Hepatocyte (in vitro differentiated cells): Measurements from ENCODE around the gene CA11. TPM values are rescaled to one million over a fixed set of nuclear protein-coding genes. Genes with fewer than 3 reads are reported as not detected.

ENCODE experiments used
- DNase-seq: peaks from one replicate; pipeline ENCODE4 v3.0.0-alpha.2; 2016; ENCODE audit warnings: low spot score
- H2AFZ ChIP-seq: fragments of 200-600 bp; sonication (generic); 2 replicates; pipeline ENCODE4 v1.6.0; 2016; ENCODE audit warnings: antibody characterized with exemption, mild to moderate bottlenecking
- H3K27ac ChIP-seq: fragments of 200-600 bp; sonication (generic); 2 replicates; pipeline ENCODE4 v1.5.1; 2016; ENCODE audit warnings: mild to moderate bottlenecking
- H3K27me3 ChIP-seq: fragments of 200-600 bp; sonication (generic); 2 replicates; pipeline ENCODE4 v1.6.1; 2016
- H3K36me3 ChIP-seq: fragments of 200-600 bp; sonication (generic); replicated peaks from 2 replicates; pipeline ENCODE4 v1.5.1; 2016; ENCODE audit warnings: low read depth; ENCODE audit not compliant: insufficient read depth
- H3K4me1 ChIP-seq: fragments of 200-600 bp; sonication (generic); 2 replicates; pipeline ENCODE4 v1.5.1; 2016; ENCODE audit warnings: mild to moderate bottlenecking, moderate library complexity; ENCODE audit not compliant: insufficient read depth
- H3K4me2 ChIP-seq: fragments of 200-600 bp; sonication (generic); 2 replicates; pipeline ENCODE4 v1.6.0; 2016
- H3K4me3 ChIP-seq: fragments of 200-600 bp; sonication (generic); 2 replicates; pipeline ENCODE4 v1.5.1; 2016; ENCODE audit warnings: mild to moderate bottlenecking
- H3K79me2 ChIP-seq: fragments of 200-600 bp; sonication (generic); 2 replicates; pipeline ENCODE4 v1.6.0; 2017; ENCODE audit warnings: mild to moderate bottlenecking
- H3K9me2 ChIP-seq: fragments of 200-600 bp; sonication (generic); replicated peaks from 2 replicates; pipeline ENCODE4 v1.6.0; 2017; ENCODE audit warnings: mild to moderate bottlenecking; ENCODE audit not compliant: insufficient read depth
- H3K9me3 ChIP-seq: fragments of 200-600 bp; sonication (generic); 2 replicates; pipeline ENCODE4 v1.5.1; 2016; ENCODE audit warnings: low read depth, mild to moderate bottlenecking
- H4K20me1 ChIP-seq: fragments of 200-600 bp; sonication (generic); 2 replicates; pipeline ENCODE4 v1.6.0; 2016; ENCODE audit warnings: mild to moderate bottlenecking; ENCODE audit not compliant: insufficient read depth, poor library complexity, severe bottlenecking
- EZH2 ChIP-seq: fragments of 200-600 bp; sonication (generic); IDR thresholded peaks from 2 replicates; pipeline ENCODE4 v1.6.1; 2016; ENCODE audit warnings: antibody characterized with exemption, mild to moderate bottlenecking, borderline replicate concordance
- EZH2phosphoT487 ChIP-seq: fragments of 200-600 bp; sonication (generic); IDR thresholded peaks from one replicate; pipeline ENCODE4 v1.6.1; 2018; ENCODE audit warnings: antibody characterized with exemption, mild to moderate bottlenecking, low read depth, moderate library complexity; ENCODE audit not compliant: unreplicated experiment, severe bottlenecking
- WGBS: methylation state at CpG from one replicate; pipeline ENCODE4 v1.1.6; 2016; ENCODE audit warnings: low lambda C conversion rate; ENCODE audit errors: missing lambda C conversion rate; 5-methylcytosine and 5-hydroxymethylcytosine counted together
- polyA plus RNA-seq: library from polyadenylated mRNA; unstranded; fragments of >200 nt; fragmentation: Nextera tagmentation; extraction: Ambion mirVana; gene quantifications from 2 replicates; pipeline ENCODE4 v1.2.1, GENCODE V29; 2016
- total RNA-seq: library from RNA; depleted of rRNA; stranded (reverse); fragments of >200 nt; gene quantifications from 2 replicates; pipeline ENCODE4 v1.2.3, GENCODE V29; 2014
- TF ChIP-seq, protein P1 (sequence below): fragments of 200-600 bp; sonication (generic); IDR thresholded peaks from 2 replicates; pipeline ENCODE4 v1.5.1; 2016; ENCODE audit warnings: antibody characterized with exemption, mild to moderate bottlenecking; ENCODE audit not compliant: poor library complexity

CA11 gene
- total and polyA plus RNA-seq, 2 experiments from 2014 or later: 12.0 to 43.6 TPM

DNA sequence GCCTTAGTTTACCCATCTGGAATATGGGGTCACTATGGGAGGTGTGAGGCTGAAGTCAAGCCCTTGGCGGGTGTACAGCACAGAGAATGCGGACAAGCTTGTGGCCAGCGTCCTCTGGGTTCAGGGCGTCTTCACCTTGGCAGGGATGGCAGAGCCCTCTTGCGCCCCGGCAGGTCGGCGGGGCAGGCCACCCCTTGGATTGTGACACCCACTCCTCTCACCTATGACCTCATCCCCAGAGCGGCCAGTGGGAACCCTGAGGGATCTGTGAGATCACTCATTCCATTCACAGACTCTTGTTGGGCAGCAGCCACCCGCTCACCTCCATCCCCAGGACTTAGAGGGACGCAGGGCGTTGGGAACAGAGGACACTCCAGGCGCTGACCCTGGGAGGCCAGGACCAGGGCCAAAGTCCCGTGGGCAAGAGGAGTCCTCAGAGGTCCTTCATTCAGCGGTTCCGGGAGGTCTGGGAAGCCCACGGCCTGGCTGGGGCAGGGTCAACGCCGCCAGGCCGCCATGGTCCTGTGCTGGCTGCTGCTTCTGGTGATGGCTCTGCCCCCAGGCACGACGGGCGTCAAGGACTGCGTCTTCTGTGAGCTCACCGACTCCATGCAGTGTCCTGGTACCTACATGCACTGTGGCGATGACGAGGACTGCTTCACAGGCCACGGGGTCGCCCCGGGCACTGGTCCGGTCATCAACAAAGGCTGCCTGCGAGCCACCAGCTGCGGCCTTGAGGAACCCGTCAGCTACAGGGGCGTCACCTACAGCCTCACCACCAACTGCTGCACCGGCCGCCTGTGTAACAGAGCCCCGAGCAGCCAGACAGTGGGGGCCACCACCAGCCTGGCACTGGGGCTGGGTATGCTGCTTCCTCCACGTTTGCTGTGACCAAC, 39.3 kb downstream of the CA11 start, which contains the start of gene SPACA4:
TSS of gene SPACA4 (plus strand) at position 280 of the 896 bp plus-strand sequence. CDS start at position 517, 237 bp downstream.
- no peaks in the 10 kb centered on the region for H3K36me3 ChIP-seq
- no peak within 1 kb of the TSS for H2AFZ ChIP-seq
- H3K79me2 ChIP-seq: no peaks in the 10 kb centered on the region
- 92% methylated on average over 34 of the region's 39 CpGs for WGBS
- peaks cover 4% of the 10 kb centered on the region for H3K4me1 ChIP-seq
- H3K9me3 ChIP-seq: no peaks in the 10 kb centered on the region
- H3K27me3 ChIP-seq: no peaks in the 10 kb centered on the region
- no peak for DNase-seq
- TF ChIP-seq EZH2phosphoT487: no peak
- H3K4me3 ChIP-seq: no peak within 1 kb of the TSS
- no peak within 1 kb of the TSS for H3K27ac ChIP-seq
- no peaks in the 10 kb centered on the region for H4K20me1 ChIP-seq
- H3K4me2 ChIP-seq: no peak within 1 kb of the TSS
- no peaks in the 10 kb centered on the region for H3K9me2 ChIP-seq

DNA sequence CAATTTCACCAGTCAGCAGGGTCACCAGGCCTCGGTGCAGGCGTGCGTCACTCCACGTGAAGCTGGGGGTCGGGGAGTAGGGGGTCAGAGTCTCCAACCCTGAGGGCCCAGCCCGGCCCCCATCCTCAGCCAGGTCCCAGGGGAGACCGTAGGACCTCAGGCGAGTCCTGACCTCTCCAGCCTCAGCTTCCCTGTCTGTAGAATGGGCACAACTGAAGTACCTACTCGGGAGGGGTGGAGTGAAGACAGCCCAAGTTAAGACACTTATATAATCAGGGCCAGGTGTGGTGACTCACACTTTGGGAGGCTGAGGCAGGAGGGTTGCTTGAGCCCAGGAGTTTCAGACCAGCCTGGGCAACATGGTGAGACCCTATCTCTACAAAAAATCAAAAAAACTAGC, 42.1 kb downstream of the CA11 start:
- H3K36me3 ChIP-seq: no peaks in the 10 kb centered on the region
- 98% methylated on average over 9 of the region's 9 CpGs for WGBS
- no peaks in the 10 kb centered on the region for H4K20me1 ChIP-seq
- no peak overlapping the region for H3K4me3 ChIP-seq
- H2AFZ ChIP-seq: no peak overlapping the region
- no peak overlapping the region for H3K4me2 ChIP-seq
- no peaks in the 10 kb centered on the region for H3K9me2 ChIP-seq
- no peaks in the 10 kb centered on the region for H3K9me3 ChIP-seq
- no peak overlapping the region for H3K27ac ChIP-seq
- H3K79me2 ChIP-seq: no peaks in the 10 kb centered on the region
- peaks cover 4% of the 10 kb centered on the region for H3K4me1 ChIP-seq
- TF ChIP-seq, protein P1, sequence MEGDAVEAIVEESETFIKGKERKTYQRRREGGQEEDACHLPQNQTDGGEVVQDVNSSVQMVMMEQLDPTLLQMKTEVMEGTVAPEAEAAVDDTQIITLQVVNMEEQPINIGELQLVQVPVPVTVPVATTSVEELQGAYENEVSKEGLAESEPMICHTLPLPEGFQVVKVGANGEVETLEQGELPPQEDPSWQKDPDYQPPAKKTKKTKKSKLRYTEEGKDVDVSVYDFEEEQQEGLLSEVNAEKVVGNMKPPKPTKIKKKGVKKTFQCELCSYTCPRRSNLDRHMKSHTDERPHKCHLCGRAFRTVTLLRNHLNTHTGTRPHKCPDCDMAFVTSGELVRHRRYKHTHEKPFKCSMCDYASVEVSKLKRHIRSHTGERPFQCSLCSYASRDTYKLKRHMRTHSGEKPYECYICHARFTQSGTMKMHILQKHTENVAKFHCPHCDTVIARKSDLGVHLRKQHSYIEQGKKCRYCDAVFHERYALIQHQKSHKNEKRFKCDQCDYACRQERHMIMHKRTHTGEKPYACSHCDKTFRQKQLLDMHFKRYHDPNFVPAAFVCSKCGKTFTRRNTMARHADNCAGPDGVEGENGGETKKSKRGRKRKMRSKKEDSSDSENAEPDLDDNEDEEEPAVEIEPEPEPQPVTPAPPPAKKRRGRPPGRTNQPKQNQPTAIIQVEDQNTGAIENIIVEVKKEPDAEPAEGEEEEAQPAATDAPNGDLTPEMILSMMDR: no peak
- no peak for TF ChIP-seq EZH2
- H3K27me3 ChIP-seq: no peaks in the 10 kb centered on the region
- no peak for DNase-seq

DNA sequence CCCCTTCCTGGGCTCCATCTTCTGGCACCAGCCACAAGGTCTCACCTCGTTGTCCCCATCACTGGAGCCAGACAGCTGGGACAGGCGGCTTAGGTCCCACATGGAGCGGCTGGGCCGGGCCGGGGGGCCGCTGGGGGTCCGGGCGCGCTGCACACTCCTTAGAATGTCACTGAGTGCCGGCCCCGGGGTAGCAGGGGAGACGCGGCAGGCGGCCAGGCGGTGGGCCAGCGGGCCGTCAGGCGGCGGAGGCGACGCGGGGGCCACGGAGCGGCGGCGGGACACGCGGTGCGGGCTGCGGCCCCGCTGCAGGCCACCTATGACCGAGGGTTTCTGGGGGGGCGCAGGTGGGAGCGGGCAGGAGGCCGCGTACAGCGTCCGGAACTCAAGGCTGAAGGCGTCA, 42.5 kb downstream of the CA11 start:
- Histone ChIP-seq H3K4me3 (no peak overlapping the region), H3K79me2 (no peaks in the 10 kb centered on the region), H3K36me3 (no peaks in the 10 kb centered on the region), H3K9me3 (no peaks in the 10 kb centered on the region), H3K27me3 (no peaks in the 10 kb centered on the region), H3K27ac (no peak overlapping the region), H2AFZ (no peak overlapping the region), H3K9me2 (no peaks in the 10 kb centered on the region), H4K20me1 (no peaks in the 10 kb centered on the region), H3K4me1 (peaks cover 4% of the 10 kb centered on the region), H3K4me2 (no peak overlapping the region)
- WGBS: over 99% methylated on average over 35 of the region's 39 CpGs
- TF ChIP-seq EZH2phosphoT487: no peak
- TF ChIP-seq, protein P1: no peak
- TF ChIP-seq EZH2: no peak
- DNase-seq: no peak

DNA sequence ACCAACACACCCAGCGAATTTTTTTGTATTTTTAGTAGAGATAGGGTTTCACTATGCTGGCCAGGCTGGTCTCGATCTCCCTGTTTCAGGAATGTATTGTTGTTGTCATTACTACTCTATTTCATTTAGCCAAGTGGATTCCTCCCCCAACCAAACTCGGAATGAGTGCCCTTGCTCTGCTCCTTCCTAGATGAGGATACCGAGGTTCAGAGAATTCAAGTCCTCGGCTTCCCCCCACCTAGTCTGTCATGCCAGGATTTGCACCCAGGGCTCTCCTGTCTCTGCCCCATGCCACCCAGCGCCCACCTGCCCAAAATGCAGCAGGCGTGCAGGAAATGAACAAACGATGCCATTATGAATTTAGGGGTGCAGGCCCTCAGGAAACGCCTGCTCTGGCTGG, 43.0 kb downstream of the CA11 start:
- no peak overlapping the region for H3K4me2 ChIP-seq
- peaks cover 4% of the 10 kb centered on the region for H3K4me1 ChIP-seq
- H3K36me3 ChIP-seq: no peaks in the 10 kb centered on the region
- no peaks in the 10 kb centered on the region for H3K27me3 ChIP-seq
- no peaks in the 10 kb centered on the region for H3K79me2 ChIP-seq
- H4K20me1 ChIP-seq: no peaks in the 10 kb centered on the region
- H3K4me3 ChIP-seq: no peak overlapping the region
- H2AFZ ChIP-seq: no peak overlapping the region
- DNase-seq: no peak
- no peak overlapping the region for H3K27ac ChIP-seq
- H3K9me2 ChIP-seq: no peaks in the 10 kb centered on the region
- no peaks in the 10 kb centered on the region for H3K9me3 ChIP-seq
- WGBS: 93% methylated on average over 9 of the region's 9 CpGs
- TF ChIP-seq EZH2phosphoT487 (no peak), EZH2 (no peak)
- TF ChIP-seq, protein P1: no peak
